ENCODE results near the gene SECISBP2L.
"Not testable (repeated sequence)": the region's sequence is repeated elsewhere in the genome, so short reads cannot be mapped to it uniquely, and the experiment has no call there.

The SECISBP2L gene

DNA sequence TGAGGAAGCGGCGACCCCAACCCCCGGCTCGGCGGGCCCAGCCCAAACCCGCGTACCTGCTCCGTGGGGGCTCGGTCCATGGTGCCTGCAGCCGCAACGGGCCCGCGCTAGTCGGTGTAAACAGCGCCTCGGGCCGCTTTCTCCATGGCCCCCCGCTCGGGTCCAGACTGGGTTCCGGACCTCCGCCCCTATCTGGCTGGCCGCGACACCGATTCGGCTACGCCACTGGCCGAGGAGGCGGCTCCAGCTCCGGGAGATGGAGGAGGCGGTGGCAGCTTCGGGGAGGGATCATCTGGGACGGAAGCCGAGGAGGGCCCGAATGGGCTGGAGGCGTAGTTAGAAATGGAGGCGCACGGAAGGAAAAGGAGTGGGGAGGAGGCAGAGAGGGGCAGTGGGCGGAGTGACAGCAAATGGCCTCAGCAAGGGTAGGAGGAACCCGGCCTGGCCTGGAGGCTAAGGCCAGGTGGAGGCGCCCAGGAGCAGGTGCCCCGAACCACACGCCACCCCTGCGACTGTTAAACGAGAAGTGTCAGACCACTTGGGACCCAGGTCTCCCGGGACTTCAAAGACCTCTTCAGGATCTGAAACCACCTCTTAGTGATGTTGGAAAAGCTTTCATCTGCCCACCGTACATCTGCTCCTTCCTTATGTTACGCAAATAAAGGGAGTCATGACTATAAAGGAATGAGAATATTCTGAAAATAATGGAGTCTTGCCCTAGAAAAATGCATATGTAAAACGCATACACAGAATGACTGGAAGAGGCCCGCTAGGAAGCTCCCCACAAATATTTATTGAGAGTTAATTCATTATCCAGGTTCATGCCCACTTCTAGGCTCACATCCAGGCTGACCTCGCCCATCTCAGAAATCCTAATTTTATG, at the start of gene SECISBP2L:
Gene SECISBP2L (minus strand): TSS at position 227 of the 883 bp plus-strand sequence. CDS start 147 bp downstream, at position 80.
- DNase-seq: peak; percentile 94

- no peak for DNase-seq
These were observed 48.7 kb upstream of the SECISBP2L start for GRCh38 chr15:49094923-49095322.

DNA sequence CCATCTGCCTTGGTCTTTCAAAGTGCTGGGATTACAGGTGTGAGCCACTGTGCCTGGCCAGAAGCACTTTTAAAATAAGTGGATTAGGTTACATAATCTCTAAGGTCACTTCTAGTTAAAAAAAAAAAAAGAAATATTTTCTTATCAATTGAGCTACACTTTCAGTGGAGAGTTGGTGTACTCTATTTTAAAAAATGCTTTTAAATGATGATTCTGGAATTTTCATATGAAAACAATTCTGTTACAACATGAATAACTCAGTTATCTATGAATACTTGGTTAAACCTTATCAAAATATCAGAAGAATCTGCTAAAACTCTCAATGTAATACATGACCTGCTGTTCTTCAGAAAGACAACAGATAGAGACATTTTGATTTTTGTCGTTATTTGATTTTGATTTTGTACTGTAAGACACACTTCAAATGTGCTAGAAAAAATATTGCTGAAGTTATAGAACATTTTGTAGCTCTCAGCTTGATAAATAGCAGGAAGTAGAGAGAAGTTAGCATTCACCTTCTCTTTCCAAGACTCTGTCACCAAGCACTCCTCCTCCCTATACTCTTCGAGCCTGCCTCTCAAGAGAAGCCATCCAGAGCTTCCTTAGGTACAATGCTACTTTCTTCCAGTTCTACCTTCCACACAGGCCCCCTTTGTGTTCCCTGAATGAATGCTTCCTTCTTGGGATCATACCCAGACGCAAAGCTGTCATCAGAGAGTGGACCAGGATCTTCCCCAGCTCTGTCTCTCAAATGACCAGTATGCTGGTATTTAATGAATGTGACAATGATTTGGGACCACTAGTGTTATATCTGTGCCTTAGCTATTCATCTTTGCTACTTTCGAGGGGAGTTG, 47.2 kb upstream of the SECISBP2L start:
- DNase-seq: no peak

- DNase-seq: no peak
These were observed 42.8 kb upstream of the SECISBP2L start for GRCh38 chr15:49088996-49089395.

- DNase-seq: no peak
These were observed 39.6 kb upstream of the SECISBP2L start for GRCh38 chr15:49085696-49086459.

DNA sequence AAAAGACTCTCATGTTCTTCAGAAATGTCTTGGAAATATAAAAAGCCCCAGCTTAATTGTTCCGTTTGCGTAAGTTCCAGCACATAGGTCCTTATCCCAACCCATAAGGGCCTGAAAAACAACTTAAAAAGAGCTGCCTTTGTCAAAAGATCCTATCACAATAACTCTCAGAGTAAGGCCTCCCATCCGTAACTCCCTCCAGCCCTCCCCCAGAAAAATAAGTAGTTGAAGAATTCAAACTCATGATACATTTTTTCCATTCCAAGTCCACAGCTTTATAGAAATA, 38.0 kb upstream of the SECISBP2L start:
- DNase-seq: no peak

DNA sequence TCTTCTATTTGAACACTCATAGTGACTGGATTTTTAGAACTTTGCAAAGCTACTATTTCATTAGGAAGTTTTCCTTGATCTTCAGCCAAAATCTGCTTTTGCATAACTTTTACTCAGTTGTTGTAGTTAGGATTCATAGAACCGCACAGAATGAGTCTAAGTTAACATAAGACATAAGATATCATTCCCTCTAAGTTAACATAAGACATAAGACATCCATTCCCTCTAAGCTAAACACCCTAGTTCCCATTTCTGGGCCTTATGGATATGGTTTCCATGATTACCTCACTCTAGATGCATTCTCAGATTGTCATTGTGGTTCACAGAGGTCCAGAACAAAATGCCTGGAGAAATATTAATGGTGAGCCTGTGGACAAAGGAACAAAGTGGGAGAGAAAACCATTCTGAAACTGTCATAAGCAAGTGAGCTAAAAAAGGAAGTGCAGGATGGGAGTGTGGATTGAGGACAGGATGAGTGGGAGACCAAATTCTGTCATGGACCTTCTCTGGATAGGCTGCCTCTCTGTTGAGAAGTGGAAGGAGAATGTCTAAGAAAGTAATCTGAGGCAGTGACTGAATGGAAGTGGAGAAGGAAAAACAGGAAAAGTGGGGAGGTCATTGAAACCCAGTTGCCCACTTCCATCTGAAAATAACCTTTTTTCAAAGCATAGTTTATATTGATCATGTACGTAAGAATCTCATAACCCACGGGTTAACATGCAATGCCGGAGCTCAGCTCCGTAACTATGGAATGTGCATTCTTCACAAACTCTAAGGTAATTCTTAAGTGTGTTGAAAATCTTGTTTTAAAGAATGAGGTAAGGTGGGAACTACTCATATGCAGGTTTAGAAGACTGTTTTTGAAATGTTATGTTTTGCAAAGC, 37.4 kb upstream of the SECISBP2L start:
- no peak for DNase-seq

DNA sequence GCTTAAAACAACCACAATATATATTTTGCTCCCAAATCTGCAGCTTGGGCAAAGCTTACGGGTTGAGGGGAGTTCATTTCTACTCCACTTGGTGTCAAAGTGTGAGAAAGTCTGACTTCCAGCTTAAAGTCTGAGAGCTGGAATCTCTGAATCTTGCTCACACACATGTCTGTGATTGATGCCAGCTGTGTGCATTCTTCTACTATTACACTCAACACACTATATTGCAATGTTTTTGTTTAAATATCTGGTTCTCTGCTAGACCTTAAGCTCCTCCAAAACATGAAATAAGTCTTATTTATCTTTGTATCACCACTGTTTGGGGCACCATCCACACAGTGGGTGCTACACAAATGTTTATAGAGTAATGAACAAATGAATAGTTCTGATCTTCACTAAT, 36.7 kb upstream of the SECISBP2L start:
- no peak for DNase-seq

DNA sequence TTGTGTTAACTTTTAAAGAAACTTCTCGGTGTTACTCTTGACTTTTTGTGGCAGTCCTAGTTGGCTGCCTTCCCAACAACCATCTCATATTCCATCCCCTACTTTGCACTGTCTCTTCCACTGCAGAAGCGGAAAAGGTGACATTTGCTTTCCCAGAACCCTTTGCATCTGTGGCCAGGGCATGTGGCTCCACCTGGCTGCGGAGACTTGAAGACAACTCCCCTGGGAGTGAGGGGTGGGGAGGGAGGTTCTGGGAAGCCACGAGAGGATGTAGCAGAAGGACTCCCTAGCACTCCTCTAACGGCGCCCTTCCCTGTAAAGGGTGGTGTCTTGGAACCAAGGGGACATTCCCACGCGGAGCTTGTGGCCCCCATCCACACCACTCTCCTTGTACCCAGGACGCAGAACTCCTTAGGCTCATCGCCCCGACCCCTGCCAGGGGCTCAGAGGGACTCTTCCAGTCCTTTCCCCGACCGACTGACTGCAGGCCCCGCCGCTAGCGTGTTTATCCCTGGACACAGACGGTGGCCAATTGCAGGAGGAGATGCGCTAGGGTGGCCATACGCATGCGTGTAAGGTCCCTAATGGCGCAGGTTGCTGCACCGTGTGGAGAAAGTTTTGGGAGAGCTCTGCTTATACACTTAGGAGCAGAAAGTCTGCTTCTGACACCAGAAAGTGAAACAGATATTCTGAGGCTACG, 33.2 kb upstream of the SECISBP2L start:
- DNase-seq: no peak

GRCh38 chr15:49075881-49076280, 29.6 kb upstream of the SECISBP2L start:
- DNase-seq: no peak

- not testable (repeated sequence) for DNase-seq
These were observed 28.5 kb upstream of the SECISBP2L start for GRCh38 chr15:49074589-49075287.

DNA sequence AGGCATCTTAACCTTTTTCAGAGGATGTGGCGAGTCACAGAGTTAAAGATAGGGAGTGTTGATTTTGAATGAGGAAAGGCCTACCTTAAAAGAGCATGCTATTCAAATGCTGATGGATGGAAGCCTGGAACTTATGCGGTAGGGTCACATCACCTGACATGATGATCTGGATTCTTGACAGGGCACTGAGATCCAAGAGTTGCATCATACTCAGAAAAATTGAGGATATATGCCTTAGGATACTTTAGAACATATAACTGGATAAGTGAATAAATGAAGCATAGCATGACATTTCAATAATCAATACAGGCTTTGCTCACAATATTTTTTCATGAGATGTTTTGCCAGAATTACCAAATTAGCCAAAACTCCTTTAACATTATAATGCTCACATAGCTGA, 20.1 kb upstream of the SECISBP2L start:
- DNase-seq: no peak

- DNase-seq: no peak
These were observed 18.6 kb upstream of the SECISBP2L start for GRCh38 chr15:49064884-49065283.

GRCh38 chr15:49064281-49064653, 18.0 kb upstream of the SECISBP2L start:
- DNase-seq: no peak

- no peak for DNase-seq
These were observed 17.4 kb upstream of the SECISBP2L start for GRCh38 chr15:49063402-49064280.

DNA sequence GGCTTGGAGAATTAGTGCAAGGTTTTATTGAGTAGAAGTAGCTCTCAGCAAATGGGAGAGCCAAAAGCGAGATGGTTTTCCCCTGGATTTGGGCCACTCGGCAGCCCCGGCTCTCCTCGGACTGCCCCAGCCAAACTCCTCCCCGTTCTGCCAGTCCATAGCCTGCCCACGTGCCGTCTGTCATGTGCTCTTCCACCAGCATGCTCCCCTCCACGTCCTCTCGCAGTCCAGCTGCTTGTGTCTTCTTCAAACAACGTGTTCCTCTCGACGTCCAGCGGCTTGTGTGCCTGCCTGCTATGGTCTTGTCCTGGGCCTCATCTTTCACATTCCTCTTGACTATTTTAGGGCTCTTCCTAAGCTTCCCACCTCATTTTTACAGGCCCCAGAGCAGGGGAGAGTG, 16.7 kb upstream of the SECISBP2L start:
- no peak for DNase-seq

GRCh38 chr15:49060710-49061495, 14.7 kb upstream of the SECISBP2L start:
- DNase-seq: no peak

DNA sequence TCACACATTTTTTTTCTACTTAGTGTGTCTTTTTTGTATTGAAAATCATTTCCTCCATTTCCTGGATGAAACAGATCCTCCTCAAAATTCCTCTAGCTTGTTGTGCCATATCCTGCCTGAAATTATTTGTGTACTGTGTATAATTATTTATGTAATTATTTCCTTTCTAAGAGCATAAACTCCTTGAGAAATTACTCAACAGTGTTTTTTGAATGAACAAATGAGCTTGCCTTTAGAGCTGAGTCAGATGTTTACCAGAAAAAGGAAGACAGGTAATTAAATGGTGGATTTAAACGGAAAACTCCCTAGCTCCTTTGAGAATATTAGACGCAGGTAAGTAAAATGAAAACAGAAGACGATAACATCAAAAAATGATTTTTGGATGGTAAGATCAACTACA, 13.2 kb upstream of the SECISBP2L start:
- DNase-seq: no peak

DNA sequence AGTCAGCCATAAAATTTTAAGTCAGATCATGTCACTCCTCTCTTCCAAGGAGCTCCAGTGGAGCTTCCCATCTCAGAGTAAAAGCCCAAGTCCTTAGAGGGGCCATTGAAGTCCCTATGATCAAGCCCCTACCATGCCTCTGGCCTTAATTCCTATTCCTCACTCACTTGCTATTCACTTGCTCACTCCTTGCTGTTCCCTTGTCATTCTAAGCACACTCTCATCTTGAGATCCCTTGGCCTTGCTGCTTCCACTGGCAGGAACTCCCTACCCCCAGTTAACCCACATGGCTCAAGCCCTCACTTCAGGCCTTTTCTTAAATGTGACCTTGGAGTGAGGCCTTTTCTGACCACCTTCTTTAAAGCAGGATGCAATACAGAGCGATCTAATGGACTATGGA, 12.3 kb upstream of the SECISBP2L start:
- no peak for DNase-seq
